ENCODE results near the gene LBHD1.
A peak's percentile ranks its signal among the peaks of the same experiment; 100 is the strongest.
"Not testable (repeated sequence)": the region's sequence is repeated elsewhere in the genome, so short reads cannot be mapped to it uniquely, and the experiment has no call there.

LBHD1 gene

DNA sequence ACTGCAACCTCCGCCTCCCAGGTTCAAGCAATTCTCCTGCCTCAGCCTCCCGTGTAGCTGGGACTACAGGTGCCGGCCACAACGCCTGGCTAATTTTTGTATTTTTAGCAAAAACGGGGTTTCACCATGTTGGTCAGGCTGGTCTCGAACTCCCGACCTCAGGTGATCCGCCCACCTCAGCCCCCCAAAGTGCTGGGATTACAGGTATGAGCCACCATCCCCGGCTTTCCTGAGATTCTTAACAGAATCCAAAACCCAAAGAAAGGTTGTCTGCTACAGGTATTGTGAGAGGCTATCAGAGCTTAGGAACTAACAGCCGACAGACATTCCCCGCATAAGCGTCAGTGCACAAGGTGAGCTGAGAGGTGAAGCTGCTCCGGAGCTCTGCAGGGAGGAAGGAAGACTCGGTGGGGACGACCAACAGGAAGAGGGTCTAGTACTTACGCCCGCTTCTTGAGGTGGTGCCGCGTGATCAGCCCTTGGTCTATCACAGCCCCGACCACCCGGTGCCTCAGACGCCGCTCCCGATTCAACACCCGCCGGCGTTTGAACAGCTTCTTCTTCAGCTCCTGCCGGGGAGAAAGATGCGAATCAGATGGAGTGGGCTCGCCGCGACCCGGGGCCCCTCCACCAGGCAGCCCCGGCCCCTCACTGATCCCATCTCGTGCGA lies 7.5 kb downstream of the LBHD1 start:
- DNase-seq (ENCODE audit: low spot score) = peak; percentile 55

DNA sequence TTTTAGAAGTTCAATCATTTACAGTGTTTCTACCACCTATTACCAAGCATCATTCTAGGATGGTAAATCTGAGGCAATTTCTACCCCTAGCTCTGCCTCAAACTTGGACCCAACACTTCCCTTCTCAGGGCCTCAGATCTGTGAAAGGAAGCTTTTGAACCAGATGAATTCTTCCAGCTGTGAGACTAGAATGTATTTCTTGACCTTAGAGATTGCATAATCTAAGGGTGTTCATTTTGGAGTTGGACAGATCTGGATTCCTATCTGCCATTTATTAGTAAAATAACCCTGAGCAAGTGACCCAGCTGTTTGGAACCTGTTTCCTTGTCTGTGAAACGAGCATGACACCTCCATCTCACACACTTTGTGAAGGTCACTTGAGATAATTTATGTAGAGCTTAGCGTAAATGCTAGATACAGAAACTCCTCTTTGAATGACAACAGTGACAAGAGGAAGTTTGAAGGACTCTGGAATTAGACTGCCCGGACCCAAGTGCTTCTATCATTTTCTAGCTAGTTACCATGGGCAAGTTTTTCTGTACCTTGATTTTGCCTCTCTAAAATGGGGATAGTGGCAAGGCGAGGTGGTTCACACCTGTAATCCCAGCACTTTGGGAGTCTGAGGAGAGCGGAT lies 15.2 kb downstream of the LBHD1 start:
- no peak for DNase-seq (ENCODE audit: low spot score)

GRCh38 chr11:62654297-62654696 lies 17.8 kb downstream of the LBHD1 start:
- no peak for DNase-seq (ENCODE audit: low spot score)

- DNase-seq (ENCODE audit: low spot score) = no peak
Observed at GRCh38 chr11:62652161-62653006, 19.7 kb downstream of the LBHD1 start.

DNA sequence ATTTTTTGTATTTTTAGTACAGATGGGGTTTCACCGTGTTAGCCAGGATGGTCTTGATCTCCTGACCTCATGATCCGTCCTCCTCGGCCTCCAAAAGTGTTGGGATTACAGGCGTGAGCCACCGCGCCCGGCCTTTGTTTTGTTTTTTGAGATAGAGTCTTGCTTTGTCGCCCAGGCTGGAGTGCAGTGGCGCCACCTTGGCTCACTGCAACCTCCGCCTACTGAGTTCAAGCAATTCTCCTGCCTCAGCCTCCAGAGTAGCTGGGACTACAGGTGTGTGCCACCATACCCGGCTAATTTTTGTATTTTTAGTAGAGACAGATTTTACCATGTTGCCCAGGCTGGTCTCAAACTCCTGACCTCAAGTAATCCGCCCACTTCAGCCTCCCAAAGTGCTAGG lies 21.8 kb downstream of the LBHD1 start:
- not testable (repeated sequence) for DNase-seq (ENCODE audit: low spot score)

DNA sequence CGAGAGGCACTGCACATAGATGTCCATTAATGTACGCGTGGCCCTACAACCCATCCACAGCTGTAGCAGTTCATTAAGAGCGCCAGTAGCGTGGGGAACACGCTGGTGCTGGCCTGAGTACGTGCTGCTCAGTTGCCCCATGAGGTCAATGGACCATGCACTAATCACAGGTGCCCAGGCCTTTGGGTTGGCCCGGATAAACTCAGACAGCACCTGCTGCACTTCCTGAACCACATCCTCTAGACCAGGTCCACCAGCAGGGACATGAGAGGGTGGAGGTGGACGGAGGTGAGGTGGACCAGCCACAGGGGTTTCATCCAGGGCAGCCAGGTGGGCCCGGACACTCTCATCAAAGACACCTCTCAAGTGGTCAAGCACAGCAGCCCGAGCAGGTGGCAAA lies 22.6 kb downstream of the LBHD1 start:
- DNase-seq (ENCODE audit: low spot score) = no peak

DNA sequence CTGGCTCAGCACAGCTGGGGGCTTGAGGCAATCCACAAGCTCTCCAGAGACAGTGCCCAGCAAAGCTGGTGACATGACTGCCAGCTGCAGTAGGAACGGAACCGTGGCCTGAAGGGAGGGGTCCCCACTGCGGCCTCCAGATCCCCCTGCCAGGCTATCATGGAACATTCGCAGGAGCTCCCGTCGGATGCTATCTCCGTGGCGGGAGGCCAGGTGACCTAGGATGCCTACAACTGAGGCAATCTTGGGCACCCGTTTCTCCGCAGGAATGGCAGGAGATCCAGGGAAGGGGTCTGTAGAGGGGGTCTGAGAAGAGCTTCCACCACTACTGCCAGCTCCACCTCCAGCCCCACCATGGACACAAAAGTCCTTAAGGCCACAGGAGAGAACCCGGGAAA lies 23.1 kb downstream of the LBHD1 start:
- no peak for DNase-seq (ENCODE audit: low spot score)

- DNase-seq (ENCODE audit: low spot score) = no peak
Observed at GRCh38 chr11:62648185-62648966, 23.7 kb downstream of the LBHD1 start.

GRCh38 chr11:62647609-62648005 lies 24.5 kb downstream of the LBHD1 start:
- DNase-seq (ENCODE audit: low spot score) = no peak

- DNase-seq (ENCODE audit: low spot score) = no peak
Observed at GRCh38 chr11:62646825-62647608, 25.1 kb downstream of the LBHD1 start.

DNA sequence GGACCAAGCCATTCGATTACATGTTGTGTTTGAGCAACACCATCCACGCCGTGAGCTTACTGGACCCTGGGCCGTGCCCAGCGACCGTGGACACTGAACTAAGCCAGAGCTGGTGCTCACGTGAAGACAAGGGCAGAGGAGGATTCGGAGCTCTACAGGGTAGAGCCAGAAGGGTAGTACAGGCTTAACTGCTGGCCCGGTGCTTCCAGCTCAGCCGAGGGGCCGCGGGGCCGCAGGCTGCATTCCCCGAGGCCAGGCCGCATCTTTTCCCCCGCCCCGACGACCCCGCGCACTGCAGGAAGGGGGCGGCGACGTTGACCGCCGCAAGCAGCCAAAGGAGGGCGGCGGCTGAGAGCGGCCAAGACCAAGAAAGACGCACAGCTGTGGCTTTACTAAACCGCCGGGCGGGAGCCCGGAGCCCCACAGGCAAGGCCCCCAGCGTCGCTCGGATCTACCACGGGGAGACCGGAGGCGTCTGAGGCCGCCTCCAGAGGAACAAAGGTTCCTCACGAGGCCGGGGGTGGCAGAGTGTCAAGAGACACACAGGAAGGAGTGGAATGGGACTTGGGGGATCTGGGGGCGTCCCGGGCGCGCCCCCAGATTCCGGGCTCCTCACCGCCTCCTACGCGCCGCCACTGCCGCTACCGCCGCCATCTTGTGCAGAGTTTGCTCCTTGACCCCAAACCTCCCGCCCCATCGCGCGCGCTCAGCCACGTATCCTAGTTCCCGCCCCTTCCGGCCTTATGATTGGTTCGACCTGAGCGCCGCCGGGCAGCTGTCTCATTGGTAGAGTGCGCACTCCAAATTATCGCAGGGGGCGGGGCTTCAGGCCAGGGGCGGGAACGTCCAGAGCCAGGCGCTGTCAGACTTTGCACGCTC lies 25.9 kb downstream of the LBHD1 start, which contains the start of gene GANAB:
GANAB (minus strand) TSS at position 668 of the 879 bp plus-strand sequence; CDS start at position 654, 14 bp downstream.
- peak; percentile 98 for DNase-seq (ENCODE audit: low spot score)

GRCh38 chr11:62645671-62645945 lies 26.5 kb downstream of the LBHD1 start:
- no peak for DNase-seq (ENCODE audit: low spot score)

- no peak for DNase-seq (ENCODE audit: low spot score)
Observed at GRCh38 chr11:62644220-62644619, 27.8 kb downstream of the LBHD1 start.

- no peak for DNase-seq (ENCODE audit: low spot score)
Observed at GRCh38 chr11:62632492-62632891, 39.6 kb downstream of the LBHD1 start.

- no peak for DNase-seq (ENCODE audit: low spot score)
Observed at GRCh38 chr11:62627713-62628112, 44.4 kb downstream of the LBHD1 start.

DNA sequence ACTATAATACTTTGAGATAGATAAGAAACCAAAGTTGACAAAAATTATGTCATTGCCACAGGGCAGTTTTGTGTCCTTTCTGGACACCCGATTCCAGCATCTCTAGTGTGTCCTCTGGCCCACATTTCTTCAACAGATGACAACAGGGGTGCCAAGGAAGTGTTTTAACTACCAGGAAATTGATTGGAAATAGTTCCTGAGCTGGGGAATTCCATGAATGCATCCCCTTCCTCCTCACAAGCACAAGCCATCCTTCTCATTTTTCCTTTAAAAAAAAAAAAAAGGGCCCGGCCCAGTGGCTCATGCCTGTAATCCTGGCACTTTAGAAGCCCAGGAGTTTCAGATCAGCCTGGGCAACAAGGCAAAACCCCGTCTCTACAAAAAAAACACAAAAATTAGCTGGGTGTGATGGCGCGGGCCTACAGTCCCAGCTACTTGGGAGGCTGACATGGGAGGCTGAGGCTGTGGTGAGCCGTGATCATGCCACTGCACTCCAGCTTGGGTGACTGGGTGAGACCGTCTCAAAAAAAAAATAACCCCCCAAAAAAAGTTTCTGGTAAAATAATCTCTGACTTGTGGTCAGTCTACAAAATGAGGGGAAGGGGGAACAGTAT lies 49.5 kb downstream of the LBHD1 start:
- DNase-seq (ENCODE audit: low spot score) = no peak

DNA sequence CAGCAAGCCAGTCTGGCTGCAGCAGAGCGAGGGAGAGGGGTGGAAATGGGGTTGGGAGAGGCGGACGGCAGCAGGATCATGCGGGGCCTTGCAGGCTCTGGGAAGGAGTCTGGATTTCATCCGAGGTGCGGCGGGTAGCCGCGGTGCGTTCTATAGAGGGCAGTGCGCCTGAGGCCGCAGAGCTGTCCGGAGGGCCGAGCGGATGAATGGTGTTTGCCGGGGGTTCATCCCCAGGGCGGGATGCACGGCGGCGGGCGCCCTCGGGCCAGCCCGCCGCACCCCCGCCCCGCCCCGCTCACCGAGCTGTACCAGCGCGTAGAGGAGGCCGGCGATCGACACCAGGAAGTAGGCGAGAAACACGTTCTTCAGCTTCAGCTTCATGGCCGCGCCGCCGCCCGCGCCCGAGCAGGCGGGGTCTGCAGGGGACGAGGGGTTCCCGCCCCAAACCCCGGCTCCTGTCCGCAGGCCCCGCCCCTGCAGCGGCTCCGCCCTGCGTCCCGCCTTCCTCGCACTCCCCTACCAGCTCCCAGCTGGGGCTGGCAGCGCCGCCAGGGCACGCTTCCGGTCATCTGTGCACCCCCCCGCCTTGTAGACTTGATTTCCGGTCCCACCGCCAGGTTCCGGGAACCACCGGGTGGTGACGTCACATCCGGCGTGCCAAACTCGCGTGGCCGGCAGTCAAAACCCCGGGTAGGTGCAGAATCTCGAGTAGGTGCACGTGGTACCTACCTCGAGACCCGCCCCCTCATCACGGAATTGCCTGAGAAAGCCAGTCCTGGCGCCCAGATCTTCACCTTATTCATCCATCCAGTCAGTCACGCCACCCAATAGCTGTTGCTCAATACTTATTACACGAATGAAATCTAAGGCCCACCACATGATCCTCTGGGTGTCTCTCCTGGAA lies 50.2 kb downstream of the LBHD1 start, which contains the start of gene B3GAT3:
B3GAT3 (minus strand) TSS at position 420 of the 904 bp plus-strand sequence; CDS start at position 381, 39 bp downstream.
- DNase-seq (ENCODE audit: low spot score) = peak; percentile 97

- no peak for DNase-seq (ENCODE audit: low spot score)
Observed at GRCh38 chr11:62621027-62621566, 51.0 kb downstream of the LBHD1 start.

DNA sequence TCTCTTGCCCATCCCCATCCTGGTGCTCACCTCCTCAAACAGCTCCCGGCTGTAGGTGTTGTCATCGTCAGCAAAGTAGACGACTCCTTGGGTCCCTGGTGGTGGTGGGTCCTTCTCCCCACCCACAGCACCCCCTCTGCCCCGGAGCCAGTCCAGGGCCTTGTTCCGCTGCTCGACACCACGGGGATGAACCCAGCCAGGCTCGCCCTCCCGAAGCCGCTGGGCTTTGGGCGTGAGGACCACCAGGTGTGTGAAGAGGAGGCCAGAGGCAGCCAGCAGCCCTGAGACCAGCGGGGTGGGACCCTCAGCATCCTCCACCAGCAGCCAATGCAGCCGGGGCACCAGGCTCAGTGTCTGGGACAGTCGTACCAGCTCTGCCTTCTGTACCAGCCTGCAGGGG lies 55.1 kb downstream of the LBHD1 start:
- not testable (repeated sequence) for DNase-seq (ENCODE audit: low spot score)
